Dermis blood vessel endothelial cell (primary cell): Measurements from ENCODE around the gene GNAI1. TPM values are rescaled to one million over a fixed set of nuclear protein-coding genes. Genes with fewer than 3 reads are reported as not detected.

Experiments
- DNase-seq: peaks from one replicate; pipeline ENCODE4 v3.0.0; 2010
- total RNA-seq: library from RNA; depleted of rRNA; stranded (reverse); fragments of >200 nt; gene quantifications from 2 replicates; pipeline ENCODE4 v1.2.3, GENCODE V29; 2014

The GNAI1 gene
- 28.8 and 36.2 TPM in 2 replicates for total RNA-seq

- peak; percentile 84 for DNase-seq
These were observed at the start of gene GNAI1 for GRCh38 chr7:80134536-80135308. GNAI1 (plus strand) TSS chr7:80134831; CDS start chr7:80135161, 330 bp downstream.

GRCh38 chr7:80087051-80087770 is 47.4 kb upstream of the GNAI1 start:
- no peak for DNase-seq

- DNase-seq: no peak
These were observed 46.9 kb upstream of the GNAI1 start for GRCh38 chr7:80087771-80088170.

GRCh38 chr7:80088705-80089104 is 45.9 kb upstream of the GNAI1 start:
- no peak for DNase-seq

- DNase-seq: no peak
These were observed 45.3 kb upstream of the GNAI1 start for GRCh38 chr7:80089366-80089765.

- no peak for DNase-seq
These were observed 41.3 kb upstream of the GNAI1 start for GRCh38 chr7:80093349-80093748.

GRCh38 chr7:80095545-80095944 is 39.1 kb upstream of the GNAI1 start:
- peak; percentile 47 for DNase-seq

- no peak for DNase-seq
These were observed 36.9 kb upstream of the GNAI1 start for GRCh38 chr7:80097756-80098155.

- DNase-seq: peak; percentile 9
These were observed 35.8 kb upstream of the GNAI1 start for GRCh38 chr7:80098795-80099194.

GRCh38 chr7:80100254-80100653 is 34.4 kb upstream of the GNAI1 start:
- no peak for DNase-seq

- DNase-seq: no peak
These were observed 28.8 kb upstream of the GNAI1 start for GRCh38 chr7:80105701-80106408.

- peak; percentile 66 for DNase-seq
These were observed 28.0 kb upstream of the GNAI1 start for GRCh38 chr7:80106498-80107113.

- peak; percentile 9 for DNase-seq
These were observed 27.4 kb upstream of the GNAI1 start for GRCh38 chr7:80107278-80107677.

GRCh38 chr7:80110376-80110775 is 24.3 kb upstream of the GNAI1 start:
- DNase-seq: no peak

GRCh38 chr7:80114159-80114558 is 20.5 kb upstream of the GNAI1 start:
- no peak for DNase-seq

GRCh38 chr7:80124526-80125264 is 9.9 kb upstream of the GNAI1 start:
- DNase-seq: no peak

GRCh38 chr7:80127412-80128160 is 7.0 kb upstream of the GNAI1 start:
- DNase-seq: no peak

GRCh38 chr7:80128918-80129317 is 5.7 kb upstream of the GNAI1 start:
- DNase-seq: no peak

- no peak for DNase-seq
These were observed 4.8 kb upstream of the GNAI1 start for GRCh38 chr7:80129785-80130184.

- no peak for DNase-seq
These were observed 2.8 kb upstream of the GNAI1 start for GRCh38 chr7:80131675-80132435.

- no peak for DNase-seq
These were observed 2.0 kb upstream of the GNAI1 start for GRCh38 chr7:80132594-80132993.
